DND-41 (cell line): ENCODE results near the gene TBC1D14.

Source experiments
- CTCF ChIP-seq: IDR thresholded peaks from 2 replicates; pipeline ENCODE4 v1.5.1; 2012; ENCODE audit warnings: borderline replicate concordance, low read length, moderate library complexity, mild to moderate bottlenecking; ENCODE audit not compliant: poor library complexity, severe bottlenecking; ENCODE audit errors: extremely low read depth
- EZH2 ChIP-seq: IDR thresholded peaks from 3 replicates; pipeline ENCODE4 v1.6.1; 2012; ENCODE audit warnings: borderline replicate concordance, low read depth, mild to moderate bottlenecking, moderate library complexity, low read length, inconsistent platforms; ENCODE audit not compliant: severe bottlenecking

- TF ChIP-seq CTCF (no peak), EZH2 (no peak)
Observed at GRCh38 chr4:7075962-7076695, 166.5 kb downstream of the TBC1D14 start.
